NOMO-1 treated with DMSO at 0.1 percent for 48 hours (cell line): ENCODE data around the gene ZNF768.
A peak's percentile ranks its signal among the peaks of the same experiment; 100 is the strongest.
"Not testable (repeated sequence)": the region's sequence is repeated elsewhere in the genome, so short reads cannot be mapped to it uniquely, and the experiment has no call there.

Source experiments
- DNase-seq: peaks from one replicate; lab custom pipeline; 2025; ENCODE audit not compliant: unreplicated experiment; lab: John Stamatoyannopoulos, UW

Gene ZNF768

DNA sequence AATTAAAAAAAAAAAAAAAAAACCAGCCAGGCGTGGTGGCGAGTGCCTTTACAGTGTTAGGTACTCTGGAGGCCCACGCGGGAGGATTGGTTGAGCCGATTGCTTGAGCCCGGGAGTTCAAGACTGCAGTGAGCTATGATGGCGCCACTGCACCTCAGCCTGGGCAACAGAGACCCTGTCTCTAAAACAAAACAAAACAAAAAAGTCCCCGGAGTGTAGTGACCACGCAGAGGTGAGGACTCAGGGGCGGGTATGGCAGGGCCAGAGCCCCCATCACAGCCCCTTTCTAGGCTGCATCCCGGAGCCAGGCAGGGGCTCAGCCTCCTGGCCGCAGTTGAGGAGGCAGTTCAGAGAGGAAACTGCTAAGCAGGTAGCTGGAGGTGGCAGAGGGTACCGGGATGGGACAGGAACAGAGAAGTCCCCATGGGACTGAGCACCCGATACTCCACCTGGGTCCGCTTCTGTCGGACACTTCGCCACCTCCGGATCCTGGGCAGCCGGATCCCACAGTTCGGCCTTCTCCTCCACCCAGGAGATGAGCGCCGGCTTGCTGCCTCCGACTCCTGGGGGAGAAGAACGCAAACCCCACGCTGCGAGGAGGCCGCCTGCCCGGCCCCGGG lies 7.5 kb upstream of the ZNF768 start:
- DNase-seq: no peak

- no peak for DNase-seq
Observed at GRCh38 chr16:30533146-30533522, 6.8 kb upstream of the ZNF768 start.

- no peak for DNase-seq
Observed at GRCh38 chr16:30532285-30533145, 6.1 kb upstream of the ZNF768 start.

DNA sequence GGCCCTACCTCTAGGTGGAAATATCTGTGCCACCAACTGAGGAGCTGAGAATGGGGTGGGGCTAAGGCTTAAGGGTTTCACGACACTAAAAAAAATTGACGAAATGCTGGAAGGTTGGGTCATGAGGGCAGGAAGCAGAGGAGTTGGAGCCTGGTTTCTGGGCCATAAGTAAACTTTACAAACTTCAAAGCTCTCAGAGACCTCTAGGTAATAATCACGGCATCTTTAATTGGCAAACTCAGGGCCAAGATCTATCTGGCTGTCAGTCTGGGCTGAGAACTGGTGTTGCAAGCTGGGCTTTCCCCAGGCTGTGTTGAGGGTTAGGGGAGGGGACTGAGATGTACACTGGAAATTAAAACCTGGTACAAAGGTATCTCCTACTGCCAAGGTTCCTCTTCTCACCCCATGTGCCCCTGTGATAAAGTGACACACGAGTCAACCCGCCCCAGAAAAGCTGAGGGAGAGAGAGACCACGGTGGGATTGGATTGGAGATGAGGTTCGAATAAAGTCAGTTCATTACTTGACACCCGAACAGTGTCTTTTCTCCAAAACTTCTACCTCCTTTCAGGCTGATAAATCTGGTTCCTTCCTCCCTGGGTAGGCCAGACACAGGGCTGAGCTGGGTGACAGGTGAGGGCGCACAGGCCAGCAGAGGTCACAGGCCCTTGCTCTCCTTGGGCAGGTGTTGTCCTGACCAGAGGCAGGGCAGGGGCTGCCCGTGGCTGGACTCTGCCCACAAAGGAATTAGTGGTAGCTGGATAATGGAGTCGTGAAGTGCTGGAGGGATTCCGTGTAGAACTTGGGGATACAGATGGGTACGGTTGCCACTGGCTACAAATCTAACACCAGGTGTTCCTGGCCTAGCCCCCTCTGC lies 4.0 kb upstream of the ZNF768 start:
- no peak for DNase-seq

GRCh38 chr16:30528799-30529457 lies 2.6 kb upstream of the ZNF768 start:
- DNase-seq: no peak

DNA sequence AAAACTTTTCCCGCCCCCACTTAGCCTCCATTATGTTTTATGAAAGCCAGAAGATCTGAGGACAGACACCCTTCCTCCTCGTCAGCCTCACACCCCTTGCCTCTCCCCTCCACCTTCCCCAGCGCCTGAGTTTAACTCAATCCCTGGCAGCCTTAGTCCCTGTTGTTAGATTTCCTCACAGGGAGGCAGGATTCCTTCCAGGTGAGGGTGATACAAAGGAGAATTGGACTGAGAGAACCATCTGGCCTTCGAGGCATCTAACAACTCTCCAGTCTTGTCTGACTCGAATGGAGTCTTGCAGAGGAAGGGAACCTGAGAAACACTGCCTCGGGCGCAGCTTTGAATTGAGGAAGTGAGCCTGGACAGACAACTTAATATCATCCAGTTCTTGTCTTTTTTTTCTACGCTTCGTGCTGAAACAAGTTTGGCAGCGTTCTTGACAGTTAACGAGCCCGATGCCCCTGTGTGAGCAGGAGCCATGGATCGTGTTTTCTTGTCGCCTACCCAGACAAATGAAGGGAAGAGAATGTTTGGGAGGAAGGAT lies 1.3 kb upstream of the ZNF768 start:
- DNase-seq: peak; percentile 93

GRCh38 chr16:30526823-30527634 lies 663 bp upstream of the ZNF768 start:
- DNase-seq: peak; percentile 98

GRCh38 chr16:30525844-30526136 lies 576 bp downstream of the ZNF768 start:
- DNase-seq: peak; percentile 41

- DNase-seq: no peak
Observed at GRCh38 chr16:30524575-30525568, 1.5 kb downstream of the ZNF768 start.

GRCh38 chr16:30523768-30524574 lies 2.4 kb downstream of the ZNF768 start:
- no peak for DNase-seq

GRCh38 chr16:30522702-30523463 lies 3.5 kb downstream of the ZNF768 start:
- DNase-seq: not testable (repeated sequence)

DNA sequence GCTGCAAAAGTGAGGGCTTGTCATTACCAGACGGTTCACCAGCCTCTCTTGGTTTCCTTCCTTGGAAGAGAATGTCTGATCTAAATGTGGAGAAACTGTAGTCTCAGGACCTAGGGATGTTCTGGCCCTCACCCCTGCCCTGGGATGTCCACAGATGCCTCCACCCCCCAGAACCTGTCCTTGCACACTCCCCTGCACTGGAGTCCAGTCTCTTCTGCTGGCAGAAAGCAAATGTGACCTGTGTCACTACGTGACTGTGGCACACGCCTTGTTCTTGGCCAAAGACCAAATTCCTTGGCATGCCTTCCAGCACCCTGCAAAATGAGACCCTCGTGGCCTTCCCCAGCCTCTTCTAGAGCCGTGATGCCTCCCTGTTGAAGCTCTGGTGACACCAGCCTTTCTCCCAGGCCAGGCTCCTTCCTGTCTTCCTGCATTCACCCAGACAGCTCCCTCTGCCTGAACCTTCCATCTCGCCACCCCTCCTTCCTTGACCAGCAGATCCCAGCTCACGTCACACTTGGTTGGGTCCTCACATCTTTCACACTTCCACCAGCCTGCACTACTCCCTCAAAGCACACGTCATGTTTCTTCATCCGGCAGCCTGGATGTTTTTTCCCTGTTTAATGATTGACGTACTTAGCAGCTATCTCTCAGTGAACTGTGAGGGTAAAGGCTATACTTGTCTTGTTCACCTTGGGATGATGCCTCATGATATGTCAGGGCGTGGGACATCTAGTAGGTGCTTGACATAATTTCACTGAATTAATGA lies 4.3 kb downstream of the ZNF768 start:
- DNase-seq: no peak

- DNase-seq: no peak
Observed at GRCh38 chr16:30521476-30521872, 4.9 kb downstream of the ZNF768 start.

GRCh38 chr16:30519120-30520049 lies 7.0 kb downstream of the ZNF768 start:
- DNase-seq: no peak

GRCh38 chr16:30518552-30518951 lies 7.8 kb downstream of the ZNF768 start:
- DNase-seq: no peak

DNA sequence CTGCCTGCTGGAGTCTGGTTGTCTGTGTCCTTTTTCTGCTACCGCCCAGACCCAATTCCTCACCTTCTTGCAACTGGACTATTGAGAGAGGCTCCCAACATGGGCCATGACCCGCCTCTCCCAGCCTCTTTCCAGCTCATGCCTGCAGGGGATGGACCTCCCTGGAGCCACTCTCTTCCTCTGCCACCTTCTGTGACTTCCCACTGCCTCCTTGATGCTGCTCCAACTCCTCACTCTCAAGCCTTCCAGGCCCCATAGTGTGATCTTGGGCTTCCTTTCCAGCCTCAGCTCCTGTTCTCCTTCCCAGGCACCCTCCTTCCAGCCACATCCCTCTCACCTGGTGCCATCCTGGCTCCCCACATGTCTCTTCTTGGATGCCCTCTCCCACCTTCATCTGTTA lies 11.1 kb downstream of the ZNF768 start:
- no peak for DNase-seq
